K562 (cell line): ENCODE measurements around the gene TMEM63C. TPM values are rescaled to one million over a fixed set of nuclear protein-coding genes. Genes with fewer than 3 reads are reported as not detected.

Source experiments
- ATAC-seq: fragments of 200-7000 bp; cut with Tn5 transposase; 3 replicates; pipeline ENCODE4 v1.9.1; 2020; ENCODE audit warnings: moderate library complexity
- BruUV-seq: library from RNA; stranded (reverse); fragments of 400-500 nt; replicated peaks from 2 replicates; lab custom pipeline; 2021; lab: Mats Ljungman, UMichigan
- CTCF ChIA-PET: fragments of 300-600 bp; formaldehyde crosslinking; extraction: SDS; loops from one replicate; lab custom pipeline; 2021; ENCODE audit warnings: low intra/inter-chr PET ratio; lab: Yijun Ruan, JAX
- POLR2A ChIA-PET: fragments of 300-600, 350-650 bp; sonication (Branson Sonifier 250); formaldehyde crosslinking; extraction: SDS; loops from one replicate; lab custom pipeline; 2021; ENCODE audit warnings: antibody characterized with exemption, inconsistent platforms; lab: Yijun Ruan, JAX
- DNase-seq, 4 experiments: peaks; one replicate each; pipeline versions ENCODE4 v3.0.0 to v3.0.0-alpha.2; 2011 to 2018; ENCODE audit warnings: low spot score in 3 of 4, mixed read lengths in 3 of 4; ENCODE audit errors: extremely low read depth in 1 of 4
- FAIRE-seq: peaks from 2 replicates; lab custom pipeline; 2011; peaks lifted over from hg19 to GRCh38; lab: Jason Lieb, UNC
- H2AFZ ChIP-seq: 2 replicates; pipeline ENCODE4 v1.6.0; 2011; ENCODE audit warnings: low read depth, low read length, control low read depth, inconsistent platforms
- H3K27ac ChIP-seq: fragments of 200-600 bp; 3 replicates; pipeline ENCODE4 v1.8.0; 2011; ENCODE audit warnings: low read depth, mild to moderate bottlenecking, control low read depth, inconsistent platforms, low read length, moderate library complexity, mixed read lengths; ENCODE audit errors: extremely low read depth
- H3K27me3 ChIP-seq, 2 experiments: fragments of 300-600 bp in 1 of 2; 2 replicates in 1 of 2; 3 replicates in 1 of 2; pipeline versions ENCODE4 v1.6.0 to v1.8.0; 2011; ENCODE audit warnings: inconsistent platforms in 2 of 2, low read length in 2 of 2, mild to moderate bottlenecking in 1 of 2, mixed read lengths in 1 of 2, moderate library complexity in 1 of 2; ENCODE audit not compliant: control insufficient read depth in 2 of 2, insufficient read depth in 2 of 2
- H3K36me3 ChIP-seq: fragments of 300-600 bp; 3 replicates; pipeline ENCODE4 v1.8.0; 2011; ENCODE audit warnings: mild to moderate bottlenecking, low read length, inconsistent platforms; ENCODE audit not compliant: control insufficient read depth, insufficient read depth
- H3K4me1 ChIP-seq, 2 experiments: fragments of 200-600 bp in 1 of 2; replicated peaks in 1 of 2; 2 replicates in 1 of 2; 3 replicates in 1 of 2; pipeline versions ENCODE4 v1.5.1 to v1.8.0; 2011; ENCODE audit warnings: inconsistent platforms in 2 of 2, low read length in 2 of 2, mild to moderate bottlenecking in 1 of 2, mixed read lengths in 1 of 2, moderate library complexity in 1 of 2; ENCODE audit not compliant: control insufficient read depth in 2 of 2, insufficient read depth in 2 of 2
- H3K4me2 ChIP-seq: 2 replicates; pipeline ENCODE4 v1.6.1; 2011; ENCODE audit warnings: low read length, control low read depth, inconsistent platforms, mixed read lengths; ENCODE audit not compliant: insufficient read depth
- H3K4me3 ChIP-seq: fragments of 200-600 bp; sonication (generic), shearing (Covaris generic); 2 replicates; pipeline ENCODE4 v1.5.1; 2016; ENCODE audit warnings: control low read depth, inconsistent platforms
- H3K79me2 ChIP-seq: fragments of 200-600 bp; 3 replicates; pipeline ENCODE4 v1.8.0; 2011; ENCODE audit warnings: low read length, inconsistent platforms; ENCODE audit not compliant: control insufficient read depth, insufficient read depth
- H3K9ac ChIP-seq, 2 experiments: 2 replicates each; pipeline versions ENCODE4 v1.6.0 to v1.6.1; 2011; ENCODE audit warnings: low read depth in 2 of 2, low read length in 2 of 2, control low read depth in 1 of 2, inconsistent platforms in 1 of 2, mild to moderate bottlenecking in 1 of 2, mixed read lengths in 1 of 2; ENCODE audit not compliant: insufficient read depth in 1 of 2
- H3K9me1 ChIP-seq: one replicate; pipeline ENCODE4 v1.6.0; 2011; ENCODE audit warnings: inconsistent platforms, mild to moderate bottlenecking, low read length, moderate library complexity; ENCODE audit not compliant: control insufficient read depth, insufficient read depth
- H3K9me3 ChIP-seq: replicated peaks from 2 replicates; pipeline ENCODE4 v1.5.1; 2011; ENCODE audit warnings: low read depth, low read length, inconsistent platforms; ENCODE audit not compliant: control insufficient read depth, insufficient read depth
- H4K20me1 ChIP-seq: replicated peaks from 2 replicates; pipeline ENCODE4 v1.6.1; 2011; ENCODE audit warnings: low read length, inconsistent platforms, mixed read lengths; ENCODE audit not compliant: control insufficient read depth, insufficient read depth
- ATF3 ChIP-seq, 2 experiments: fragments of 450-650 bp in 1 of 2; sonication (generic) in 1 of 2; formaldehyde crosslinking in 1 of 2; IDR thresholded peaks in 1 of 2; conservative IDR thresholded peaks in 1 of 2; 2 replicates each; pipeline versions ENCODE4 v1.6.1 to v1.8.1; 2016 to 2023; ENCODE audit warnings: mild to moderate bottlenecking in 2 of 2, moderate library complexity in 2 of 2, inconsistent platforms in 1 of 2, missing genetic modification reagents in 1 of 2
- CBX2 ChIP-seq: fragments of 200-600 bp; sonication (generic); IDR thresholded peaks from one replicate; pipeline ENCODE4 v1.6.1; 2012; ENCODE audit warnings: mild to moderate bottlenecking, low read length, inconsistent platforms; ENCODE audit not compliant: insufficient read depth, poor library complexity, severe bottlenecking
- CBX8 ChIP-seq: fragments of 200-600 bp; sonication (generic); IDR thresholded peaks from 2 replicates; pipeline ENCODE4 v1.6.1; 2012; ENCODE audit warnings: borderline replicate concordance, mixed run types, low read depth, mild to moderate bottlenecking, moderate library complexity, mixed read lengths, low read length, control low read depth, inconsistent platforms; ENCODE audit not compliant: poor library complexity, severe bottlenecking; ENCODE audit errors: extremely low read depth
- LCOR ChIP-seq: sonication (generic); formaldehyde crosslinking; IDR thresholded peaks from 2 replicates; pipeline ENCODE4 v1.8.0; 2022; ENCODE audit warnings: mild to moderate bottlenecking, missing genetic modification reagents
- MAZ ChIP-seq, 2 experiments: fragments of 450-650 bp in 1 of 2; sonication (generic) in 1 of 2; formaldehyde crosslinking; IDR thresholded peaks in 1 of 2; conservative IDR thresholded peaks in 1 of 2; 2 replicates each; pipeline versions ENCODE4 v1.4.0 to v1.5.0; 2020; ENCODE audit warnings: mild to moderate bottlenecking in 1 of 2, missing genetic modification reagents in 1 of 2
- VEZF1 ChIP-seq: fragments of 200-800 bp; sonication (Bioruptor generic); IDR thresholded peaks from 2 replicates; pipeline ENCODE4 v1.6.1; 2017; ENCODE audit warnings: missing genetic modification characterization, missing compliant biosample characterization
- ZNF174 ChIP-seq: fragments of 250-450 bp; sonication (Bioruptor Pico); IDR thresholded peaks from 2 replicates; pipeline ENCODE4 v1.4.0; 2020; ENCODE audit warnings: mild to moderate bottlenecking
- ZNF57 ChIP-seq: fragments of 450-650 bp; formaldehyde crosslinking; IDR thresholded peaks from 2 replicates; pipeline ENCODE4 v1.4.0; 2020; ENCODE audit warnings: mild to moderate bottlenecking, moderate library complexity
- WGBS: fragments of 100-300 bp; shearing (Covaris generic); methylation state at CpG from one replicate; pipeline ENCODE4 v1.1.6; 2016; ENCODE audit warnings: low coverage, mixed read lengths; ENCODE audit not compliant: insufficient coverage; ENCODE audit errors: missing lambda C conversion rate; 5-methylcytosine and 5-hydroxymethylcytosine counted together
- in situ Hi-C: fragments of 300-500 bp; cut with MboI; formaldehyde crosslinking; loops from 4 replicates; pipeline ENCODE4 v1.15.0; 2018; ENCODE audit warnings: inconsistent platforms, mixed read lengths
- intact Hi-C: fragments of 100-400 bp; cut with micrococcal nuclease; formaldehyde crosslinking; loops from 2 replicates; pipeline ENCODE4 v1.14.2; 2022
- polyA plus RNA-seq, 8 experiments: library from polyadenylated mRNA; depleted of rRNA in 4 of 8; stranded (reverse) in 5 of 8; unstranded in 3 of 8; fragments of >200 nt; fragmentation: Nextera tagmentation in 2 of 8; fragmentation: Illumina TruSeq in 1 of 8; extraction: Ambion mirVana in 2 of 8; extraction: Trizol in 1 of 8; gene quantifications; 2 replicates each; pipeline versions ENCODE4 v1.2.1 to v1.2.3, GENCODE V29; 2011 to 2014; ENCODE audit warnings: inconsistent platforms in 1 of 8, missing spikeins in 1 of 8
- total RNA-seq, 7 experiments: library from RNA; depleted of rRNA in 6 of 7; stranded (reverse); fragments of >200 nt in 6 of 7; fragmentation: Illumina TruSeq in 2 of 7; extraction: Trizol in 2 of 7; gene quantifications; 2 replicates each; pipeline versions ENCODE4 v1.2.1 to v1.2.3, GENCODE V29; 2011 to 2021; ENCODE audit warnings: low replicate concordance in 1 of 7

The TMEM63C gene
- total and polyA plus RNA-seq, 9 of the 15 experiments (the other 6 are each of a cell fraction or from before 2014, with no cell fraction given): 0.07 TPM; not detected in 8

GRCh38 chr14:77194706-77195105 is 13.1 kb downstream of the TMEM63C start:
- 0% methylated on average over 6 of the region's 8 CpGs for WGBS
- no peak for FAIRE-seq
- TF ChIP-seq MAZ (CRISPR knock-in tag; conservative IDR thresholded peaks at IDR 0.05 in 1 of 2, IDR thresholded peaks at IDR 0.05 in 1 of 2) (no peak), CBX2 (peak; percentile 51), CBX8 (peak; percentile 93), ZNF174 (CRISPR knock-in tag) (no peak), VEZF1 (CRISPR knock-in tag) (no peak), LCOR (no peak), ZNF57 (CRISPR knock-in tag) (no peak), ATF3 (IDR thresholded peaks at IDR 0.05) (no peak), ATF3 (CRISPR knock-in tag; conservative IDR thresholded peaks at IDR 0.05) (no peak)

More at GRCh38 chr14:77194706-77195105, 13.1 kb downstream of the TMEM63C start:
- Histone ChIP-seq H3K4me1 (no peaks in the 10 kb centered on the region), H3K4me3 (no peak overlapping the region), H4K20me1 (no peaks in the 10 kb centered on the region; the same call in 1 of the 2 replicates), H3K36me3 (no peaks in the 10 kb centered on the region), H3K4me2 (no peak overlapping the region), H3K79me2 (no peaks in the 10 kb centered on the region), H3K27me3 (peaks cover 2 to 41% of the 10 kb centered on the region in 2 experiments; a peak in 2 of 5 replicates), H3K9me1 (no peaks in the 10 kb centered on the region), H2AFZ (no peak overlapping the region), H3K9ac (no peak overlapping the region), H3K27ac (no peak overlapping the region), H3K9me3 (no peaks in the 10 kb centered on the region)
- CTCF ChIA-PET: no interaction called here
- in situ Hi-C loops (no loop called here), intact Hi-C loops (no loop called here)
- no peak for ATAC-seq
- DNase-seq: no peak
- POLR2A ChIA-PET: no interaction called here
- no TSS peak for BruUV-seq
